Neural cell (in vitro differentiated cells): ENCODE results near the gene PLS1. TPM values are rescaled to one million over a fixed set of nuclear protein-coding genes. Genes with fewer than 3 reads are reported as not detected.

ENCODE experiments used
- H2AFZ ChIP-seq: fragments of 200-600, 300-800 bp; sonication (generic), shearing (Covaris generic); 2 replicates; pipeline ENCODE4 v1.6.0; 2014; ENCODE audit warnings: low read depth, mild to moderate bottlenecking, antibody characterized with exemption, low read length, moderate library complexity
- H3F3A ChIP-seq: fragments of 200-600 bp; shearing (Covaris generic); 2 replicates; pipeline ENCODE4 v1.6.1; 2016; ENCODE audit warnings: mild to moderate bottlenecking, moderate library complexity, mixed read lengths, antibody characterized with exemption, low read length; ENCODE audit not compliant: insufficient read depth, poor library complexity, severe bottlenecking
- H3K27ac ChIP-seq: fragments of 200-600, 300-800 bp; sonication (generic), shearing (Covaris generic); 2 replicates; pipeline ENCODE4 v1.5.1; 2014; ENCODE audit warnings: mild to moderate bottlenecking, low read length, moderate library complexity
- H3K27me3 ChIP-seq: fragments of 300-800, 200-600 bp; sonication (generic), shearing (Covaris generic); 2 replicates; pipeline ENCODE4 v1.6.0; 2014; ENCODE audit warnings: mild to moderate bottlenecking, low read depth, low read length, moderate library complexity; ENCODE audit not compliant: insufficient read depth
- H3K36me3 ChIP-seq: fragments of 300-800, 200-600 bp; sonication (generic), shearing (Covaris generic); 2 replicates; pipeline ENCODE4 v1.5.1; 2014; ENCODE audit warnings: mild to moderate bottlenecking, antibody characterized with exemption, low read length, moderate library complexity; ENCODE audit not compliant: insufficient read depth
- H3K4me2 ChIP-seq: fragments of 300-800, 200-600 bp; sonication (generic), shearing (Covaris generic); 2 replicates; pipeline ENCODE4 v1.6.0; 2014; ENCODE audit warnings: mild to moderate bottlenecking, low read length
- H3K4me3 ChIP-seq: fragments of 300-800, 200-600 bp; sonication (generic), shearing (Covaris generic); 2 replicates; pipeline ENCODE4 v1.5.1; 2014; ENCODE audit warnings: mild to moderate bottlenecking, low read length, moderate library complexity
- H3K79me2 ChIP-seq: fragments of 200-600 bp; shearing (Covaris generic); replicated peaks from 2 replicates; pipeline ENCODE4 v1.6.0; 2014; ENCODE audit warnings: mild to moderate bottlenecking, low read length, moderate library complexity; ENCODE audit not compliant: insufficient read depth
- H3K9ac ChIP-seq: fragments of 300-800, 200-600 bp; sonication (generic), shearing (Covaris generic); 2 replicates; pipeline ENCODE4 v1.6.1; 2016; ENCODE audit warnings: mild to moderate bottlenecking, low read length, mixed read lengths
- H3K9me2 ChIP-seq: fragments of 200-600 bp; shearing (Covaris generic); 2 replicates; pipeline ENCODE4 v1.6.1; 2016; ENCODE audit warnings: mild to moderate bottlenecking, low read length, mixed read lengths; ENCODE audit not compliant: insufficient read depth
- H3K9me3 ChIP-seq: fragments of 200-600, 300-800 bp; sonication (generic), shearing (Covaris generic); 2 replicates; pipeline ENCODE4 v1.6.1; 2016; ENCODE audit warnings: mild to moderate bottlenecking, mixed run types, low read length, moderate library complexity, mixed read lengths
- H4K20me1 ChIP-seq: fragments of 200-600 bp; shearing (Covaris generic); 2 replicates; pipeline ENCODE4 v1.6.1; 2016; ENCODE audit warnings: mild to moderate bottlenecking, mixed run types; ENCODE audit not compliant: insufficient read depth
- CTCF ChIP-seq: fragments of 450-650 bp; IDR thresholded peaks from 2 replicates; pipeline ENCODE4 v1.5.1; 2014; ENCODE audit warnings: antibody characterized with exemption, mild to moderate bottlenecking, moderate library complexity; ENCODE audit not compliant: poor library complexity, severe bottlenecking
- EP300 ChIP-seq: fragments of 450-650 bp; conservative IDR thresholded peaks from 2 replicates; pipeline ENCODE4 v1.6.1; 2014; ENCODE audit warnings: antibody characterized with exemption, mild to moderate bottlenecking, moderate library complexity; ENCODE audit not compliant: poor library complexity, severe bottlenecking
- EZH2 ChIP-seq: fragments of 200-600, 300-800 bp; shearing (Covaris generic), sonication (generic); IDR thresholded peaks from 2 replicates; pipeline ENCODE4 v1.6.1; 2014; ENCODE audit warnings: antibody characterized with exemption, low read length, borderline replicate concordance, mild to moderate bottlenecking; ENCODE audit not compliant: insufficient read depth, poor library complexity, severe bottlenecking
- MXI1 ChIP-seq: fragments of 450-650 bp; conservative IDR thresholded peaks from 2 replicates; pipeline ENCODE4 v1.6.1; 2014; ENCODE audit warnings: antibody characterized with exemption, mild to moderate bottlenecking; ENCODE audit not compliant: poor library complexity, severe bottlenecking
- POLR2AphosphoS5 ChIP-seq: IDR thresholded peaks from 2 replicates; pipeline ENCODE4 v1.6.1; 2012
- RAD21 ChIP-seq: fragments of 450-650 bp; conservative IDR thresholded peaks from 2 replicates; pipeline ENCODE4 v1.6.1; 2014; ENCODE audit warnings: antibody characterized with exemption, mild to moderate bottlenecking, moderate library complexity
- REST ChIP-seq: IDR thresholded peaks from 2 replicates; pipeline ENCODE4 v1.6.1; 2012; ENCODE audit warnings: borderline replicate concordance
- SMC3 ChIP-seq: fragments of 450-650 bp; conservative IDR thresholded peaks from 2 replicates; pipeline ENCODE4 v1.6.1; 2014; ENCODE audit warnings: antibody characterized with exemption, mild to moderate bottlenecking, moderate library complexity; ENCODE audit not compliant: poor library complexity
- TAF1 ChIP-seq: IDR thresholded peaks from 2 replicates; pipeline ENCODE4 v1.6.1; 2012; ENCODE audit warnings: low read depth
- polyA plus RNA-seq: library from polyadenylated mRNA; depleted of rRNA; stranded (reverse); fragments of >200 nt; gene quantifications from 2 replicates; pipeline ENCODE4 v1.2.3, GENCODE V29; 2014

Gene PLS1
- polyA plus RNA-seq, 1 donor from 2014 or later, result 0.31 TPM

GRCh38 chr3:142636664-142637063 lies 40.5 kb downstream of the PLS1 start:
- no peak overlapping the region for H3K27ac ChIP-seq
- no peak for TF ChIP-seq RAD21
- no peak for TF ChIP-seq POLR2AphosphoS5
- TF ChIP-seq EZH2, result no peak
- TF ChIP-seq MXI1, result no peak
- TF ChIP-seq REST, result no peak
- TF ChIP-seq SMC3, result no peak
- no peak for TF ChIP-seq CTCF
- TF ChIP-seq TAF1, result no peak
- H3K9ac ChIP-seq, result no peak overlapping the region
- H3K4me2 ChIP-seq, result no peak overlapping the region
- H2AFZ ChIP-seq, result no peak overlapping the region
- H3K9me3 ChIP-seq, result no peaks in the 10 kb centered on the region
- H3K36me3 ChIP-seq, result no peaks in the 10 kb centered on the region
- no peaks in the 10 kb centered on the region for H3K9me2 ChIP-seq
- H3F3A ChIP-seq, result no peaks in the 10 kb centered on the region
- H3K79me2 ChIP-seq, result no peaks in the 10 kb centered on the region
- no peak overlapping the region for H3K4me3 ChIP-seq
- no peaks in the 10 kb centered on the region for H3K27me3 ChIP-seq
- no peaks in the 10 kb centered on the region for H4K20me1 ChIP-seq

DNA sequence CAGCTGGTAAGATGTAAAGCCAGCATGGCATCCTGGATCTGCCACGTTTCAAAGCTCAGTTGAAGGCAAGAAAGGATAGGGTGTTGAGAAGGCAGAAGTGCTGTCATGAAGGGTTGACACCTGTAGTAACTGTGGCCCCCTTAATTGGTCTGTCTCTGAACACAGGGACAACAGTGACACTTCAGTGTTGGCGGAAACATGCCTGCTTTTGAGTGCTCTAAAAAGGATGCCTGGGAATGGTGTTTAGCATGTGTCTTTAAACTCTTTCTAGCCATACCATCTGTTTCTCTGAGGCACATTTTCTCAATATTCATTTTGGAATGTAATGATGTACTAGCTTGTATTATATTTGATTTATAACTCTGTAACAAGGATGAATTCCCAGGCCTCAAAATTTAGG lies 42.1 kb downstream of the PLS1 start:
- Histone ChIP-seq H3K79me2 (no peaks in the 10 kb centered on the region), H3K9ac (no peak overlapping the region), H4K20me1 (no peaks in the 10 kb centered on the region), H3K4me3 (no peak overlapping the region), H3K9me3 (no peaks in the 10 kb centered on the region), H3K27me3 (no peaks in the 10 kb centered on the region), H3K27ac (no peak overlapping the region), H3K4me2 (no peak overlapping the region), H3K9me2 (no peaks in the 10 kb centered on the region), H2AFZ (no peak overlapping the region), H3F3A (no peaks in the 10 kb centered on the region), H3K36me3 (no peaks in the 10 kb centered on the region)
- TF ChIP-seq EZH2, result no peak
- no peak for TF ChIP-seq EP300
- no peak for TF ChIP-seq SMC3
- no peak for TF ChIP-seq CTCF
- TF ChIP-seq RAD21, result no peak
- no peak for TF ChIP-seq POLR2AphosphoS5
- no peak for TF ChIP-seq TAF1
- no peak for TF ChIP-seq REST
- TF ChIP-seq MXI1, result no peak
